Upper lobe of left lung (tissue), 6 donors: ENCODE results near the gene ZEB1. TPM values are rescaled to one million over a fixed set of nuclear protein-coding genes. Genes with fewer than 3 reads are reported as not detected.
A peak's percentile ranks its signal among the peaks of the same experiment; 100 is the strongest.

Experiments
- ATAC-seq, 2 donors: fragments of 200-7000 bp; cut with Tn5 transposase; one replicate each; pipeline ENCODE4 v1.9.1; 2022; ENCODE audit warnings: mild to moderate bottlenecking in 2 of 2, moderate library complexity in 2 of 2; ENCODE audit not compliant: low FRiP score in 2 of 2
- DNase-seq, 2 donors: peaks; one replicate each; pipeline ENCODE4 v3.0.0-alpha.2; 2019 to 2020
- H3K27ac ChIP-seq, 4 donors: fragments of 200-600 bp; sonication (generic); one replicate each; pipeline ENCODE4 v1.5.1; 2016 to 2019
- H3K27me3 ChIP-seq, 4 donors: fragments of 200-600 bp; sonication (generic); one replicate each; pipeline ENCODE4 v1.5.1; 2017 to 2019
- H3K36me3 ChIP-seq, 4 donors: fragments of 200-600 bp; sonication (generic); one replicate each; pipeline ENCODE4 v1.5.1; 2016 to 2019
- H3K4me1 ChIP-seq, 4 donors: fragments of 200-600 bp; sonication (generic); one replicate each; pipeline ENCODE4 v1.5.1; 2018 to 2019
- H3K4me3 ChIP-seq, 4 donors: fragments of 200-600 bp; sonication (generic); one replicate each; pipeline ENCODE4 v1.5.1; 2017 to 2019; ENCODE audit warnings: mild to moderate bottlenecking in 2 of 4, moderate library complexity in 1 of 4
- H3K9me3 ChIP-seq, 4 donors: fragments of 200-600 bp; sonication (generic); one replicate each; pipeline ENCODE4 v1.5.1; 2018 to 2019
- CTCF ChIP-seq, 6 experiments: fragments of 450-650 bp in 4 of 6; fragments of 200-600 bp in 2 of 6; sonication (generic) in 2 of 6; IDR thresholded peaks; one replicate each; pipeline ENCODE4 v1.5.1; 2016 to 2019; ENCODE audit warnings: antibody characterized with exemption in 6 of 6
- EP300 ChIP-seq, 4 donors: sonication (generic); formaldehyde crosslinking; IDR thresholded peaks; one replicate each; pipeline ENCODE4 v1.5.1; 2017; ENCODE audit warnings: antibody characterized with exemption in 4 of 4, control low read depth in 2 of 4
- POLR2A ChIP-seq, 4 donors: fragments of 450-650 bp; IDR thresholded peaks; one replicate each; pipeline ENCODE4 v1.5.1; 2016 to 2017; ENCODE audit warnings: antibody characterized with exemption in 4 of 4, mild to moderate bottlenecking in 2 of 4
- POLR2AphosphoS5 ChIP-seq, 2 donors: sonication (generic); formaldehyde crosslinking; IDR thresholded peaks; one replicate each; pipeline ENCODE4 v1.5.1; 2017; ENCODE audit warnings: antibody characterized with exemption in 2 of 2
- whole genome bisulfite sequencing, 2 donors: methylation state at CpG; one replicate each; pipeline ENCODE4 v1.1.5; 2017 to 2018; 5-methylcytosine and 5-hydroxymethylcytosine counted together
- total RNA-seq, 6 donors: library from RNA; depleted of rRNA in 4 of 6; stranded (reverse); fragments of >200 nt in 4 of 6; gene quantifications; one replicate each; pipeline versions ENCODE4 v1.1.0 to v1.2.1, GENCODE V29; 2016 to 2021
- donor health status: DM: no; HTN: no; CAD: no; lungs with moderate emphysema.
- donor health status: DM: no; HTN: yes; CAD: no; lungs with severe emphysema.

Gene ZEB1
- total RNA-seq, 6 donors from 2014 or later = 17.8 to 46.1 (median 32.6) TPM

DNA sequence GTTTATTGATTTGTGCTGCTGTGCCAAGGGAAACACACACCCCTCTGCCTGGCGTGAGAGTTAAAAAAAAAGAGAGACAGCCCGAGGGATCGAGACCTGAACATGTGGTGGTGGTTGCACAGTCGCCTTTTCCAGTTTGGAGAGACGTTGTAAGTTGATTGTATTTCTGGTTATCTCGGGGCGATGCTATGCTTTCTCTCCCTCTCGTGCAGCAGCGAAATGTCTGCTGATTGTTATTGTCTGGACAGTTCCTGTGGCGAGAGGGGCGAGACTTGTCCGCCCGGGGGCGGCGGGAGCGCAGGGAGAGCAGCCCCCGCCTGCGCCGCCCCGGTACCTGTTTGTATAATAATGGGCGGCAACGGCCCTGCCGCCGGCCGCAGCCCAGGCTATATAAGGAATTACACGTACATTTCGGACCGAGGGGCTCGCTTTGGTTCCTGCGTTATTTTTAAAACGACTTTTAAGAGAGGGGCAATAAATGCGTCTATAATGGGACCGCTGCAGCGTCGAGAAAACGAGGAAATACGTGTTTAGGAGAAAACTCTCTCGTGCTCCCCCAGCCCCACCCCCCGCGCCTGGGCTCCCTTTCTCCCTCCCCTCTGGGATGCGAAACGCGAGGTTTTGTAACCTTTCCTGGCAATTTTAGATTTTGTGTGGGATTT lies 1.7 kb downstream of the ZEB1 start:
- Histone ChIP-seq H3K27ac (peak overlapping the region; percentile 93 to 97 (median 96)), H3K4me3 (peak overlapping the region; percentile 73 to 95 (median 78)), H3K27me3 (no peaks in the 10 kb centered on the region), H3K4me1 (peaks cover 8 to 26% (median 12%) of the 10 kb centered on the region in 4 donors), H3K9me3 (no peaks in the 10 kb centered on the region), H3K36me3 (no peaks in the 10 kb centered on the region)
- DNase-seq = peak; percentile 48 to 86
- ATAC-seq = peak in 1 of 2 donors; percentile 28
- TF ChIP-seq CTCF (IDR thresholded peaks at IDR 0.05) (peak in 1 of 6 experiments; percentile 6), POLR2AphosphoS5 (IDR thresholded peaks at IDR 0.05) (peak in 1 of 2 donors; percentile 44), POLR2A (IDR thresholded peaks at IDR 0.05) (no peak), EP300 (IDR thresholded peaks at IDR 0.05) (no peak)
- 1 to 3% methylated on average over 23 to 43 of the region's 43 CpGs for WGBS, 2 donors

GRCh38 chr10:31321396-31321941 lies 2.5 kb downstream of the ZEB1 start:
- H3K27me3 ChIP-seq = no peaks in the 10 kb centered on the region
- peak overlapping the region in 3 of 4 donors; percentile 93 to 97 (median 97) for H3K27ac ChIP-seq
- H3K36me3 ChIP-seq = no peaks in the 10 kb centered on the region
- H3K4me3 ChIP-seq = peak overlapping the region in 3 of 4 donors; percentile 75 to 95 (median 82)
- ATAC-seq (no peak), DNase-seq (no peak)
- peaks cover 8 to 26% (median 12%) of the 10 kb centered on the region in 4 donors for H3K4me1 ChIP-seq
- TF ChIP-seq POLR2A (IDR thresholded peaks at IDR 0.05) (no peak), POLR2AphosphoS5 (IDR thresholded peaks at IDR 0.05) (no peak), CTCF (IDR thresholded peaks at IDR 0.05) (no peak), EP300 (IDR thresholded peaks at IDR 0.05) (no peak)
- WGBS, 2 donors = 16% methylated on average over 10 of the region's 10 CpGs
- no peaks in the 10 kb centered on the region for H3K9me3 ChIP-seq

GRCh38 chr10:31322647-31323046 lies 3.6 kb downstream of the ZEB1 start:
- DNase-seq = no peak
- TF ChIP-seq CTCF (IDR thresholded peaks at IDR 0.05) (peak in 1 of 6 experiments; percentile 26), EP300 (IDR thresholded peaks at IDR 0.05) (no peak)
- Histone ChIP-seq H3K27me3 (no peaks in the 10 kb centered on the region), H3K9me3 (no peaks in the 10 kb centered on the region), H3K36me3 (no peaks in the 10 kb centered on the region), H3K4me1 (peaks cover 8 to 26% (median 12%) of the 10 kb centered on the region in 4 donors), H3K4me3 (peak overlapping the region in 1 of 4 donors; percentile 95), H3K27ac (no peak overlapping the region)
- no peak for ATAC-seq
- 65 to 80% methylated on average over 2 of the region's 2 CpGs for WGBS, 2 donors

DNA sequence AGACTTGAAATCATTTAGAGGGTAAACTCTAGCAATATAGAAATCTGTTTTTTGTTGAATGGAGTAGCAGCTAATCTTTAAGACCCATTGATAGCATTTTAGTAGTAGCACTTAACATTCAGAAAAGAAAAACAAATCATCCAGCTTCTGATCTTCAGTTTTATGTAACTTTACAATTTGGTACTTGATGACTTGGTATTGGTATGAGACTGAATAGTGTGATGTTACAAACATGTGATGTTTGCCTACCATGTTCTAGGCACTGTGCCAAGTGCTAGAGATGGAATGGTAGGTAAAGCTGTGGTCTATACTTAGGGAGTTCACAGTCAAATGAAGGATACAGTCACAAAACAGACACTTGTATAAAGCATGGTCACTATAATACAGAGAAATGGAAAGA lies 21.3 kb downstream of the ZEB1 start:
- Histone ChIP-seq H3K4me3 (no peak overlapping the region), H3K36me3 (no peaks in the 10 kb centered on the region), H3K27me3 (no peaks in the 10 kb centered on the region), H3K4me1 (peaks cover 0 to 14% (median 0%) of the 10 kb centered on the region in 4 donors), H3K27ac (no peak overlapping the region), H3K9me3 (no peaks in the 10 kb centered on the region)
- ATAC-seq = no peak
- DNase-seq = no peak
- no peak for TF ChIP-seq CTCF (IDR thresholded peaks at IDR 0.05)
- no peak for TF ChIP-seq POLR2A (IDR thresholded peaks at IDR 0.05)
- TF ChIP-seq POLR2AphosphoS5 (IDR thresholded peaks at IDR 0.05) = no peak
- no peak for TF ChIP-seq EP300 (IDR thresholded peaks at IDR 0.05)
